Neural progenitor cell (in vitro differentiated cells): ENCODE results near the gene DSPP. TPM values are rescaled to one million over a fixed set of nuclear protein-coding genes. Genes with fewer than 3 reads are reported as not detected.
"Not testable (repeated sequence)": the region's sequence is repeated elsewhere in the genome, so short reads cannot be mapped to it uniquely, and the experiment has no call there.

Source experiments
- DNase-seq: peaks from one replicate; pipeline ENCODE4 v3.0.0-alpha.2; 2016; ENCODE audit warnings: low spot score
- H2AFZ ChIP-seq: fragments of 200-600 bp; sonication (generic); replicated peaks from 2 replicates; pipeline ENCODE4 v1.6.1; 2016; ENCODE audit warnings: antibody characterized with exemption
- H3F3A ChIP-seq: fragments of 200-600 bp; sonication (generic); 2 replicates; pipeline ENCODE4 v1.6.1; 2016; ENCODE audit warnings: antibody characterized with exemption, low read depth
- H3K27ac ChIP-seq: fragments of 200-600 bp; sonication (generic); 2 replicates; pipeline ENCODE4 v1.5.1; 2016; ENCODE audit warnings: mild to moderate bottlenecking
- H3K27me3 ChIP-seq: fragments of 200-600 bp; sonication (generic); 2 replicates; pipeline ENCODE4 v1.6.1; 2016; ENCODE audit warnings: mild to moderate bottlenecking, moderate library complexity
- H3K36me3 ChIP-seq: fragments of 200-600 bp; sonication (generic); 2 replicates; pipeline ENCODE4 v1.5.1; 2016
- H3K4me1 ChIP-seq: fragments of 200-600 bp; sonication (generic); 2 replicates; pipeline ENCODE4 v1.6.1; 2016; ENCODE audit warnings: mixed run types
- H3K4me2 ChIP-seq: fragments of 200-600 bp; sonication (generic); 2 replicates; pipeline ENCODE4 v1.6.1; 2016
- H3K4me3 ChIP-seq: fragments of 200-600 bp; sonication (generic); 2 replicates; pipeline ENCODE4 v1.5.1; 2016
- H3K79me2 ChIP-seq: fragments of 200-600 bp; sonication (generic); 2 replicates; pipeline ENCODE4 v1.6.1; 2016; ENCODE audit warnings: low read depth
- H3K9ac ChIP-seq: fragments of 200-600 bp; sonication (generic); 2 replicates; pipeline ENCODE4 v1.6.1; 2016
- H3K9me3 ChIP-seq: fragments of 200-600 bp; sonication (generic); 2 replicates; pipeline ENCODE4 v1.5.1; 2016; ENCODE audit warnings: low read depth
- H4K20me1 ChIP-seq: fragments of 200-600 bp; sonication (generic); 2 replicates; pipeline ENCODE4 v1.6.1; 2016; ENCODE audit warnings: low read depth
- H3K27ac Mint-ChIP-seq: 3 replicates; pipeline ENCODE4 v1.8.0; 2021; ENCODE audit warnings: mixed read lengths
- H3K27me3 Mint-ChIP-seq: 2 replicates; pipeline ENCODE4 v1.8.0; 2022; ENCODE audit warnings: low read depth, mild to moderate bottlenecking, inconsistent platforms, moderate library complexity, mixed read lengths; ENCODE audit not compliant: insufficient read depth
- H3K36me3 Mint-ChIP-seq: 3 replicates; pipeline ENCODE4 v1.8.0; 2021; ENCODE audit warnings: mixed read lengths
- H3K4me1 Mint-ChIP-seq: 3 replicates; pipeline ENCODE4 v1.8.0; 2021; ENCODE audit warnings: mixed read lengths
- H3K4me3 Mint-ChIP-seq: 3 replicates; pipeline ENCODE4 v1.8.0; 2021; ENCODE audit warnings: mild to moderate bottlenecking, moderate library complexity, mixed read lengths
- H3K9me3 Mint-ChIP-seq: 3 replicates; pipeline ENCODE4 v1.8.0; 2020; ENCODE audit warnings: mixed read lengths
- CTCF ChIP-seq: fragments of 200-600 bp; sonication (generic); IDR thresholded peaks from 2 replicates; pipeline ENCODE4 v1.5.1; 2017; ENCODE audit warnings: antibody characterized with exemption, mild to moderate bottlenecking
- EZH2 ChIP-seq: fragments of 200-600 bp; sonication (generic); IDR thresholded peaks from 2 replicates; pipeline ENCODE4 v1.6.1; 2017; ENCODE audit warnings: antibody characterized with exemption, mild to moderate bottlenecking, moderate library complexity
- EZH2phosphoT487 ChIP-seq: fragments of 200-600 bp; sonication (generic); IDR thresholded peaks from 2 replicates; pipeline ENCODE4 v1.6.1; 2017; ENCODE audit warnings: antibody characterized with exemption
- total RNA-seq: library from RNA; depleted of rRNA; stranded (reverse); fragments of >200 nt; gene quantifications from 2 replicates; pipeline ENCODE4 v1.2.3, GENCODE V29; 2015; ENCODE audit warnings: low replicate concordance

DSPP gene
- total RNA-seq, 1 donor from 2014 or later, result 0.21 TPM

GRCh38 chr4:87570290-87570805, 38.0 kb upstream of the DSPP start:
- H3K36me3 Mint-ChIP-seq, result no peaks in the 10 kb centered on the region
- H3K27ac Mint-ChIP-seq, result no peak overlapping the region
- no peak overlapping the region for H3K4me3 Mint-ChIP-seq
- H3K27me3 Mint-ChIP-seq, result peaks cover 10% of the 10 kb centered on the region
- no peaks in the 10 kb centered on the region for H4K20me1 ChIP-seq
- H3K4me1 ChIP-seq, result no peaks in the 10 kb centered on the region
- H3K36me3 ChIP-seq, result no peaks in the 10 kb centered on the region
- TF ChIP-seq EZH2phosphoT487 (no peak), EZH2 (no peak), CTCF (no peak)
- no peaks in the 10 kb centered on the region for H3K9me3 ChIP-seq
- H3K9me3 Mint-ChIP-seq, result peaks cover 2% of the 10 kb centered on the region
- H3K79me2 ChIP-seq, result no peaks in the 10 kb centered on the region
- no peaks in the 10 kb centered on the region for H3K27me3 ChIP-seq
- H3K9ac ChIP-seq, result no peak overlapping the region
- H3F3A ChIP-seq, result no peaks in the 10 kb centered on the region
- DNase-seq, result no peak
- no peaks in the 10 kb centered on the region for H3K4me1 Mint-ChIP-seq
- H3K27ac ChIP-seq, result no peak overlapping the region
- no peak overlapping the region for H3K4me3 ChIP-seq
- H2AFZ ChIP-seq, result no peak overlapping the region
- no peak overlapping the region for H3K4me2 ChIP-seq

- not testable (repeated sequence) for H3K4me1 ChIP-seq, H2AFZ ChIP-seq, DNase-seq
These were observed 34.0 kb upstream of the DSPP start for GRCh38 chr4:87574376-87574775.

GRCh38 chr4:87574996-87575395, 33.3 kb upstream of the DSPP start:
- no peak for TF ChIP-seq EZH2phosphoT487
- no peak for TF ChIP-seq CTCF
- no peak for TF ChIP-seq EZH2
- Mint-ChIP-seq H3K27ac (no peak overlapping the region), H3K9me3 (no peaks in the 10 kb centered on the region), H3K4me1 (no peaks in the 10 kb centered on the region), H3K36me3 (no peaks in the 10 kb centered on the region), H3K27me3 (peaks cover 9% of the 10 kb centered on the region), H3K4me3 (no peak overlapping the region)
- DNase-seq, result no peak
- Histone ChIP-seq H3K9me3 (no peaks in the 10 kb centered on the region), H3K4me1 (no peaks in the 10 kb centered on the region), H3K4me2 (no peak overlapping the region), H3K79me2 (no peaks in the 10 kb centered on the region), H3K27me3 (no peaks in the 10 kb centered on the region), H2AFZ (no peak overlapping the region), H4K20me1 (no peaks in the 10 kb centered on the region), H3F3A (no peaks in the 10 kb centered on the region), H3K27ac (no peak overlapping the region), H3K9ac (no peak overlapping the region), H3K4me3 (no peak overlapping the region), H3K36me3 (no peaks in the 10 kb centered on the region)

More at GRCh38 chr4:87574376-87574775, 34.0 kb upstream of the DSPP start:
- H3K4me3 Mint-ChIP-seq, H3K9ac ChIP-seq, H3F3A ChIP-seq, H3K79me2 ChIP-seq, H3K4me1 Mint-ChIP-seq, H3K27me3 Mint-ChIP-seq, H3K36me3 ChIP-seq, H3K36me3 Mint-ChIP-seq, H4K20me1 ChIP-seq, H3K27ac Mint-ChIP-seq, H3K27me3 ChIP-seq, H3K9me3 ChIP-seq, H3K27ac ChIP-seq, H3K4me2 ChIP-seq, H3K4me3 ChIP-seq, H3K9me3 Mint-ChIP-seq: not testable (repeated sequence)

- Histone ChIP-seq H3K9ac (no peak overlapping the region), H3K4me1 (no peaks in the 10 kb centered on the region), H3K79me2 (no peaks in the 10 kb centered on the region), H3F3A (no peaks in the 10 kb centered on the region), H3K36me3 (no peaks in the 10 kb centered on the region), H4K20me1 (no peaks in the 10 kb centered on the region), H3K4me3 (no peak overlapping the region), H3K4me2 (no peak overlapping the region), H2AFZ (no peak overlapping the region), H3K27me3 (no peaks in the 10 kb centered on the region), H3K27ac (no peak overlapping the region), H3K9me3 (no peaks in the 10 kb centered on the region)
- H3K4me3 Mint-ChIP-seq, result no peak overlapping the region
- no peak overlapping the region for H3K27ac Mint-ChIP-seq
- H3K9me3 Mint-ChIP-seq, result no peaks in the 10 kb centered on the region
- no peaks in the 10 kb centered on the region for H3K36me3 Mint-ChIP-seq
- H3K27me3 Mint-ChIP-seq, result peaks cover 9% of the 10 kb centered on the region
- H3K4me1 Mint-ChIP-seq, result no peaks in the 10 kb centered on the region
- TF ChIP-seq EZH2phosphoT487 (no peak), EZH2 (no peak), CTCF (no peak)
- no peak for DNase-seq
These were observed 32.9 kb upstream of the DSPP start for GRCh38 chr4:87575408-87575807.
